ENCODE results near the gene PDZD11.

- no peak for TF ChIP-seq CTCF (conservative IDR thresholded peaks at IDR 0.05; ENCODE audit: low read depth, low read length)
- TF ChIP-seq EZH2 (IDR thresholded peaks at IDR 0.05; ENCODE audit: low read length, unreplicated experiment) = no peak
- TF ChIP-seq EZH2phosphoT487 (IDR thresholded peaks at IDR 0.05; ENCODE audit: borderline replicate concordance, low read length) = no peak
Measured at GRCh38 chrX:70281951-70282350, 7.8 kb downstream of the PDZD11 start, which contains the start of gene RAB41.
